Stomach (tissue), 9 donors: ENCODE data around the gene CYB5D1. TPM values are rescaled to one million over a fixed set of nuclear protein-coding genes. Genes with fewer than 3 reads are reported as not detected.

Source experiments
- DNase-seq, 2 donors: peaks; one replicate each; pipeline versions ENCODE4 v3.0.0 to v3.0.0-alpha.2; 2013 to 2019
- H3K27ac ChIP-seq, 5 donors: fragments of 200-600 bp in 4 of 5; sonication (generic) in 4 of 5; one replicate each; pipeline ENCODE4 v1.5.1; 2013 to 2019; ENCODE audit warnings: mild to moderate bottlenecking in 1 of 5, moderate library complexity in 1 of 5
- H3K27me3 ChIP-seq, 3 donors: fragments of 200-600 bp; sonication (generic); one replicate each; pipeline ENCODE4 v1.5.1; 2017 to 2019; ENCODE audit warnings: mixed run types in 1 of 3
- H3K36me3 ChIP-seq, 4 donors: fragments of 200-600 bp; sonication (generic); 1 replicate in 3 of 4; 2 replicates in 1 of 4; pipeline ENCODE4 v1.5.1; 2016 to 2019
- H3K4me1 ChIP-seq, 4 donors: fragments of 200-600 bp; sonication (generic); one replicate each; pipeline ENCODE4 v1.5.1; 2016 to 2019
- H3K4me3 ChIP-seq, 4 donors: fragments of 200-600 bp; sonication (generic) in 3 of 4; one replicate each; pipeline ENCODE4 v1.5.1; 2016 to 2019; ENCODE audit warnings: mild to moderate bottlenecking in 1 of 4
- H3K9me3 ChIP-seq, 4 donors: fragments of 200-600 bp; sonication (generic); one replicate each; pipeline ENCODE4 v1.5.1; 2016 to 2019
- CTCF ChIP-seq, 7 experiments: fragments of 450-650 bp in 4 of 7; fragments of 200-600 bp in 3 of 7; sonication (generic) in 3 of 7; IDR thresholded peaks; one replicate each; pipeline ENCODE4 v1.5.1; 2016 to 2019; ENCODE audit warnings: antibody characterized with exemption in 7 of 7, control low read depth in 2 of 7, mild to moderate bottlenecking in 1 of 7
- EP300 ChIP-seq: sonication (generic); formaldehyde crosslinking; IDR thresholded peaks from one replicate; pipeline ENCODE4 v1.6.1; 2017; ENCODE audit warnings: antibody characterized with exemption
- POLR2A ChIP-seq, 4 donors: fragments of 450-650 bp; IDR thresholded peaks; one replicate each; pipeline ENCODE4 v1.6.1; 2016; ENCODE audit warnings: antibody characterized with exemption in 4 of 4, control low read depth in 2 of 4, mild to moderate bottlenecking in 1 of 4, moderate library complexity in 1 of 4
- POLR2AphosphoS5 ChIP-seq, 3 donors: sonication (generic); formaldehyde crosslinking; IDR thresholded peaks; one replicate each; pipeline ENCODE4 v1.6.1; 2016; ENCODE audit warnings: antibody characterized with exemption in 3 of 3
- WGBS, 5 donors: extraction: QIAGEN DNeasy Blood & Tissue Kit in 3 of 5; methylation state at CpG; one replicate each; pipeline versions ENCODE4 v1.1.5 to v1.1.7; 2013 to 2018; 5-methylcytosine and 5-hydroxymethylcytosine counted together
- intact Hi-C: fragments of 100-400 bp; cut with DNase I; formaldehyde crosslinking; loops from one replicate; pipeline ENCODE4 v1.15.1; 2023; ENCODE audit warnings: low total_unique reads
- polyA plus RNA-seq, 3 donors: library from polyadenylated mRNA; stranded (reverse); fragments of 200-250 nt; gene quantifications; one replicate each; pipeline ENCODE4 v1.2.3, GENCODE V29; 2013
- total RNA-seq, 5 donors: library from RNA; depleted of rRNA; stranded (reverse); fragments of >200 nt; gene quantifications; one replicate each; pipeline versions ENCODE4 v1.1.0 to v1.2.3, GENCODE V29; 2014 to 2016
- donor health status: healthy with polysubstance abuse.
- donor health status: Bipolar disorder and iron deficiency.
- donor health status: healthy.

Gene CYB5D1
- total and polyA plus RNA-seq, 8 donors: 1.8 to 12.0 (median 4.9) TPM; not detected in 1

DNA sequence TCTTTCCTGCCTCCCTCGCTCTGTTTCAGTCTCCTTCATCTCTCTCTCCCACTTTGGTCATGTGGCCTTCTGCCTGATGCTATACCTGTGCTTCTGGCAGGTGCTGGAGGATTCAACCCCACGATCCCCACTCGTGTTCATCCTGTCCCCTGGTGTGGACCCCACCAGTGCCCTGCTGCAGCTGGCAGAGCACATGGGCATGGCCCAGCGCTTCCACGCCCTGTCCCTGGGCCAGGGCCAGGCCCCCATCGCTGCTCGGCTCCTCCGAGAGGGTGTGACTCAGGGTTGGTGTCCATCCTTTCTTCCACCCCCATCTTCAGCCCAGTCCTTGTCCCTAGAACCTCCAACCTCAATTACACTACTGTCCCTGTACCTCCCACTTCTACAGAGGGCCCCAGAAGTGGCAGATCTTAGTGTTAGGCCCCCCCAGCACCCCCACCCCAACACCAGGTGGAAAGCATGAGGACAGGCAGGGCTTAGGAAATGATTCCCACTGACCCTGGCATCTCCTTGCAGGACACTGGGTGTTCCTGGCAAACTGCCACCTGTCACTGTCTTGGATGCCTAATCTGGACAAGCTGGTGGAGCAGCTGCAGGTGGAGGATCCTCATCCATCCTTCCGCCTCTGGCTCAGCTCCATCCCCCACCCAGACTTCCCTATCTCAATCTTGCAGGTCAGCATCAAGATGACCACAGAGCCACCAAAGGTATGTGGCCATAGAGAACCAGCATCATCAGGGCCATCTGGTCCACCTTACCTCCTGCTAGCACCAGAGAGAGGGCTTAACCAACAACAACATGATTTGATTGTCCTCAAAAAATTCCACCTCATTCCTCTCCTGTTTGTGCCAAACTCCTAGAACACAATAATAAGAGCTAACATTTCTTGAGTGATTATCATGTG lies 33.5 kb upstream of the CYB5D1 start:
- Histone ChIP-seq H3K4me3 (no peak overlapping the region), H3K36me3 (no peaks in the 10 kb centered on the region), H3K9me3 (no peaks in the 10 kb centered on the region), H3K27ac (no peak overlapping the region), H3K4me1 (peaks cover 6 to 17% (median 10%) of the 10 kb centered on the region in 4 donors), H3K27me3 (no peaks in the 10 kb centered on the region)
- intact Hi-C loops: no loop called here
- no peak for TF ChIP-seq POLR2AphosphoS5 (IDR thresholded peaks at IDR 0.05)
- no peak for TF ChIP-seq CTCF (IDR thresholded peaks at IDR 0.05)
- TF ChIP-seq EP300: no peak
- TF ChIP-seq POLR2A (IDR thresholded peaks at IDR 0.05): no peak
- WGBS, 5 donors: 74 to 84% (median 79%) methylated on average over 9 of the region's 9 CpGs
- DNase-seq: peak in 1 of 2 donors; percentile 12

DNA sequence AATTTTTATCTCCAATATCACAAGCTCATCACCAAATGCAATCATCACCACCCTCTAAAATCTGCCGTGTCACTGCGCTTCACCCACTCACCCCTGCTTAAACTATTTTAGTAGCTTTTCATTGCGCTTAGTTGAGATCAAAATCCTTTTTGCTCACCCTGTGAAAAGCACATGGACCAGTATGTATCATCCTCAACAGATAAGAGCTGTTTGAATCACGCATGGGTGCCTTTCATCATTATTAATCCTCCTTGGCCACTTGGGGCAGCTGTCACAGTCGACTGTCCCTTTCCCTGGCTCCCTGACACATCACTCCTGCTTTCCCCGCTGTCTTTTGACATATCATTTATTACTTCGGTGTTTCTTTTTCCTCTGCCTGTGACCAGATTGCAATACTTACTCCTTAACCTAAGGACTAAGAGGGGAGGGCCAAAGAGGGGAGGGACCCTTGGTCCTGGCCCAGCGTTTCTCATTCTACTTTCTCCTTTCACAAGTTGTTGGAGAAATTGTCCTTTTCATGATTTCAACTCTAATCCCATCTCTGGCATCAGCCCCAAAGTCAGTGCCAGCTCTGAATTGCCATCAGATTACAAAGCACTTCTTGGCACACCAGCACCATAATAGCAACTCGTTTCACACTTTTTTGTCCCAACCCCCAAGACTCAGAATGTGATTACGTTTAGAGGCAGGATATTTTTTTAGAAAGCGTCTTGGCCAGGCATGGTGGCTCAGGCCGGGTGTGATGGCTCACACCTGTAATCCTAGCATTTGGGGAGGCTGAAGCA lies 32.4 kb upstream of the CYB5D1 start:
- peaks cover 6 to 17% (median 10%) of the 10 kb centered on the region in 4 donors for H3K4me1 ChIP-seq
- TF ChIP-seq CTCF (IDR thresholded peaks at IDR 0.05) (no peak), POLR2AphosphoS5 (IDR thresholded peaks at IDR 0.05) (peak in 1 of 3 donors; percentile 22)
- intact Hi-C loops: no loop called here
- no peak overlapping the region for H3K4me3 ChIP-seq
- no peaks in the 10 kb centered on the region for H3K9me3 ChIP-seq
- WGBS, 5 donors: 28 to 40% (median 32%) methylated on average over 12 of the region's 12 CpGs
- H3K36me3 ChIP-seq: no peaks in the 10 kb centered on the region
- DNase-seq: peak in 1 of 2 donors; percentile 18
- no peaks in the 10 kb centered on the region for H3K27me3 ChIP-seq
- H3K27ac ChIP-seq: peak overlapping the region in 2 of 5 donors; percentile 14 to 25

DNA sequence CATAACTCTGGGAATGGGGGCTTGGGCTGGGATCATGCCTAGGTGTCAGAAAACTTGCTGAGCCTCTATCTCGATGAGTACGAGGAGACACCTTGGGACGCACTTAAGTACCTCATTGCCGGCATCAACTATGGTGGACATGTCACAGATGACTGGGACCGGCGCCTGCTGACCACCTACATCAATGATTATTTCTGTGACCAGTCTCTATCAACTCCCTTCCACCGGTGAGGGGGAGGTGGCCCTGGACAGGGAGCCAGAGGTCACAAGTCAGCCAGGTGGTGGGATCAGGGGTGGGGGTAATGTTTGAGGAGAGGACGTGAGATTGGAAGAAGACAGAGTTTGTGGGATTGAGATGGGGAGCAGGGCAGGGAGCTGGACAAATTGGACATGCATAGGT lies 27.2 kb upstream of the CYB5D1 start:
- no peaks in the 10 kb centered on the region for H3K36me3 ChIP-seq
- no peak overlapping the region for H3K4me3 ChIP-seq
- DNase-seq: no peak
- H3K27me3 ChIP-seq: no peaks in the 10 kb centered on the region
- peaks cover 3 to 17% (median 13%) of the 10 kb centered on the region in 4 donors for H3K4me1 ChIP-seq
- 84 to 89% (median 86%) methylated on average over 8 of the region's 8 CpGs for WGBS, 5 donors
- H3K27ac ChIP-seq: no peak overlapping the region
- TF ChIP-seq POLR2A (IDR thresholded peaks at IDR 0.05) (no peak), CTCF (IDR thresholded peaks at IDR 0.05) (no peak), EP300 (no peak), POLR2AphosphoS5 (IDR thresholded peaks at IDR 0.05) (no peak)
- no peaks in the 10 kb centered on the region for H3K9me3 ChIP-seq
- intact Hi-C loops: no loop called here

DNA sequence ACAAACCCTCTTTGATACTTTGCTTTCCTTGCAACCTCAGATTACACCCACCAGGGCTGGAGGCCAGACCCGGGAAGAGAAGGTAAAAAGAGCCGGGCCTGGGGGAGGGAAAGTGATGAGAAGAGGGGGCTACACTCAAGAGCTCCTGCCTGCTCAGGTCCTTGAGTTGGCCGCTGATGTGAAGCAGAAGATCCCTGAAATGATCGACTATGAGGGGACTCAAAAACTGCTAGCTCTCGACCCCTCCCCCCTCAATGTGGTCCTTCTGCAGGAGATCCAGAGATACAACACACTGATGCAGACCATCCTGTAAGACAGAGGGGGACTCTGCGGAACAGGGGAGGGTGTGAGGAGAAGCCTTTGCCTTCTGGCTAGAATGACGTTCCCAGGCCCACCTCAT lies 26.6 kb upstream of the CYB5D1 start:
- TF ChIP-seq EP300: no peak
- no peak for TF ChIP-seq POLR2AphosphoS5 (IDR thresholded peaks at IDR 0.05)
- no peak for TF ChIP-seq POLR2A (IDR thresholded peaks at IDR 0.05)
- TF ChIP-seq CTCF (IDR thresholded peaks at IDR 0.05): no peak
- WGBS, 5 donors: 73 to 79% (median 75%) methylated on average over 5 to 7 of the region's 7 CpGs
- Histone ChIP-seq H3K9me3 (no peaks in the 10 kb centered on the region), H3K27me3 (no peaks in the 10 kb centered on the region), H3K27ac (no peak overlapping the region), H3K4me3 (no peak overlapping the region), H3K36me3 (no peaks in the 10 kb centered on the region), H3K4me1 (peaks cover 0 to 18% (median 12%) of the 10 kb centered on the region in 4 donors)
- DNase-seq: peak in 1 of 2 donors; percentile 3
- intact Hi-C loops: no loop called here
